Stimulated activated CD4-positive, alpha-beta T cell treated with anti-CD3 and anti-CD28 coated beads, Interleukin-1b, Interleukin-23, amount 100 ng/mL, for 1 hour (primary cell): ENCODE measurements around the gene UACA.
"Not testable (repeated sequence)": the region's sequence is repeated elsewhere in the genome, so short reads cannot be mapped to it uniquely, and the experiment has no call there.

Source experiments
- DNase-seq, 2 donors: peaks; one replicate each; pipeline ENCODE4 v3.0.0-alpha.2; 2020; ENCODE audit warnings: low read depth in 2 of 2

The UACA gene

GRCh38 chr15:70757627-70758026 is 5.7 kb downstream of the UACA start:
- DNase-seq, result no peak

- DNase-seq, result no peak
Measured at GRCh38 chr15:70754862-70755261, 8.5 kb downstream of the UACA start.

GRCh38 chr15:70753101-70753829 is 10.1 kb downstream of the UACA start:
- DNase-seq, result no peak

- DNase-seq, result no peak
Measured at GRCh38 chr15:70752193-70752635, 11.1 kb downstream of the UACA start.

- DNase-seq, result no peak
Measured at GRCh38 chr15:70750203-70750869, 13.0 kb downstream of the UACA start.

GRCh38 chr15:70748281-70748747 is 15.0 kb downstream of the UACA start:
- no peak for DNase-seq

- not testable (repeated sequence) for DNase-seq
Measured at GRCh38 chr15:70746598-70746997, 16.8 kb downstream of the UACA start.

- no peak for DNase-seq
Measured at GRCh38 chr15:70742928-70743327, 20.4 kb downstream of the UACA start.

- no peak for DNase-seq
Measured at GRCh38 chr15:70741677-70742293, 21.6 kb downstream of the UACA start.

- no peak for DNase-seq
Measured at GRCh38 chr15:70741107-70741531, 22.2 kb downstream of the UACA start.

- DNase-seq, result not testable (repeated sequence)
Measured at GRCh38 chr15:70735040-70735439, 28.3 kb downstream of the UACA start.

- DNase-seq, result no peak
Measured at GRCh38 chr15:70729164-70729563, 34.2 kb downstream of the UACA start.

GRCh38 chr15:70726753-70727152 is 36.6 kb downstream of the UACA start:
- DNase-seq, result no peak

- DNase-seq, result no peak
Measured at GRCh38 chr15:70723927-70724326, 39.4 kb downstream of the UACA start.

- DNase-seq, result no peak
Measured at GRCh38 chr15:70723122-70723422, 40.3 kb downstream of the UACA start.

GRCh38 chr15:70722266-70723121 is 40.9 kb downstream of the UACA start:
- no peak for DNase-seq

GRCh38 chr15:70720228-70721016 is 42.9 kb downstream of the UACA start:
- DNase-seq, result no peak

- DNase-seq, result no peak
Measured at GRCh38 chr15:70717237-70717793, 46.0 kb downstream of the UACA start.

- DNase-seq, result no peak
Measured at GRCh38 chr15:70715840-70716485, 47.4 kb downstream of the UACA start.

- no peak for DNase-seq
Measured at GRCh38 chr15:70714565-70714964, 48.8 kb downstream of the UACA start.
